ENCODE measurements around the gene GABARAP. TPM values are rescaled to one million over a fixed set of nuclear protein-coding genes. Genes with fewer than 3 reads are reported as not detected.

GABARAP gene
- total and polyA plus RNA-seq, 2 of the 8 experiments (the other 6 are each of a cell fraction or from before 2014, with no cell fraction given), result 252 to 581 TPM

DNA sequence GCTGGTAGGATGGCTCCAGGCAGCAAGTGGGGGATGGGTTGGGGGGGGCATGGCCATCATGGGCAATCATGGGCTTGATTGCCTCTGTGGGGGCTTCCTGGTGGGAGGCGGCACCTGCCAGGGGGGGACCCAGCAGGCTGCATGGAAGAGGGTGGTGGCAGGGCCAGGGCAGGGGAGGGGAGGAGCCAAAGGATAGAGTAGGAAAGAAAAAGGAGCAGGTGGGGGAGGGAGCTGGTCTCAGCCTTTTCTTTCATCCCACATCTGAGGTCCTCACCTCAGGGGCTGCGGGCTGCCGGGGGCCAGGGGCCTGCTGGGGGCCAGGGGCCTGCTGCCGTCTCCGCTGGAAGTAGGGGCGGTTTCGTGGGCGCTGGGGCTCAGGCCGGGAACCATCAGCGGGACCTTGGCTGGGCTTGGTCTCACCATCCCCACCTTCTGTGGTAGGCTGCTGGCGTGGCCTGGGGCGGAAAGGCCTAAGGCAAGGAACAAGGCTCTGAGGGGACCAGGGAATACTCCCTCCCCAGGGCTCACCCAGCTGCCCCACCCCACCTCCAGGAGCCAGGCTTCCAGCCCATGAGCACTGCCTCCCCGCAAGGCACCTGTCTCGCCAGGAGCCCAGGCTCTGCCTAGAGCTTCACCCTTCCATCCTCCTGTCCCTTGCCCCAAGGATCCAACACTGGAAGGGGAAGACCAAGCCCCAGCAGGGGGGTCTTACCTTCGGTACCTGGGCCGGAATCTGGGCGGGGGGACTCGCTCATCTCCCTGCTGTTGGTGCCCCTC, 47.2 kb upstream of the GABARAP start (continued):
- no peak for TF ChIP-seq ZNF274 (IDR thresholded peaks at IDR 0.05; ENCODE audit: borderline replicate concordance, extremely low read depth, low read length)
- TF ChIP-seq TEAD4 (IDR thresholded peaks at IDR 0.05; ENCODE audit: low read depth, low read length), result no peak
- no peak for TF ChIP-seq SP1 (IDR thresholded peaks at IDR 0.05; ENCODE audit: low read depth, low read length)
- TF ChIP-seq PHF8 (conservative IDR thresholded peaks at IDR 0.05; ENCODE audit: low read depth, low read length), result no peak
- TF ChIP-seq JUND (IDR thresholded peaks at IDR 0.05; ENCODE audit: low read length), result no peak
- no peak for TF ChIP-seq MAFK (IDR thresholded peaks at IDR 0.05; ENCODE audit: low read depth, low read length)
